HCT116 (cell line): ENCODE data around the gene PPP1R12C.

Source experiments
- EGR1 ChIP-seq: IDR thresholded peaks from 2 replicates; pipeline ENCODE4 v1.6.1; 2012; ENCODE audit warnings: low read depth
- POLR2A ChIP-seq: IDR thresholded peaks from 2 replicates; pipeline ENCODE4 v1.7.0; 2011; ENCODE audit warnings: borderline replicate concordance; ENCODE audit not compliant: insufficient read depth, insufficient read length; ENCODE audit errors: extremely low read depth
- POLR2AphosphoS5 ChIP-seq: IDR thresholded peaks from 2 replicates; pipeline ENCODE4 v1.6.1; 2011; ENCODE audit warnings: mild to moderate bottlenecking, low read depth, low read length, moderate library complexity
- SRF ChIP-seq: IDR thresholded peaks from 2 replicates; pipeline ENCODE4 v1.6.1; 2012; ENCODE audit warnings: low read depth
- TCF7L2 ChIP-seq: IDR thresholded peaks from 2 replicates; pipeline ENCODE4 v1.7.0; 2011; ENCODE audit warnings: borderline replicate concordance, inconsistent platforms; ENCODE audit not compliant: insufficient read depth, insufficient read length; ENCODE audit errors: extremely low read depth
- ZFX ChIP-seq: fragments of 450-650 bp; IDR thresholded peaks from 2 replicates; pipeline ENCODE4 v1.6.1; 2017
- TF ChIP-seq, protein P1 (sequence below), 3 experiments: fragments of 200-600 bp in 1 of 3; sonication (generic) in 1 of 3; IDR thresholded peaks in 2 of 3; conservative IDR thresholded peaks in 1 of 3; 2 replicates each; pipeline ENCODE4 v1.5.1; 2012 to 2017; ENCODE audit warnings: low read depth in 2 of 3, low read length in 2 of 3, antibody characterized with exemption in 1 of 3, borderline replicate concordance in 1 of 3, control low read depth in 1 of 3, mild to moderate bottlenecking in 1 of 3, mixed read lengths in 1 of 3, mixed run types in 1 of 3, moderate library complexity in 1 of 3; ENCODE audit not compliant: insufficient read depth in 1 of 3
- TF ChIP-seq, protein P2 (sequence below): IDR thresholded peaks from 2 replicates; pipeline ENCODE4 v1.6.1; 2012; ENCODE audit warnings: low read depth

DNA sequence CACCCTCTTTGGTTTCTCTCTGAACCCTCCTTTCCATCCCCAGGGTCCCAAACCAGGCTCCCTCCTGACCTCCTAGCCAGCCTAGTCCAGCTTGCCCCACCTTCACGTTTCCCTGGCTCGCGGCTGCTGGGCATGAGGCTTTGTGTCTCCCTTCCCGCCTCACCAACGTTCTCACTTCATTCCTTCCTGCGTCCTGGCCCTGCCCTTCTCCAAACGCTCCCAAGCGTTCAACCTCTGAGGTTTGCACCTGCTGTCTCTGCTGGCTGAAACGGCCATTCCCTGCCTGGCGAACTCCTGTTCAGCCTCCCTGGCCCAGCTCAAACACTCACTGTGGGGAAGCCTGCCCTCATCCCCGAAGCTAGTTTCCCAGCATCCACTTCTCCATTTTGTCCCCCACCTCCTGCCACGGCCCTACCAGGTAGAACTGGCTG, 29.4 kb downstream of the PPP1R12C start:
- TF ChIP-seq, protein P1, sequence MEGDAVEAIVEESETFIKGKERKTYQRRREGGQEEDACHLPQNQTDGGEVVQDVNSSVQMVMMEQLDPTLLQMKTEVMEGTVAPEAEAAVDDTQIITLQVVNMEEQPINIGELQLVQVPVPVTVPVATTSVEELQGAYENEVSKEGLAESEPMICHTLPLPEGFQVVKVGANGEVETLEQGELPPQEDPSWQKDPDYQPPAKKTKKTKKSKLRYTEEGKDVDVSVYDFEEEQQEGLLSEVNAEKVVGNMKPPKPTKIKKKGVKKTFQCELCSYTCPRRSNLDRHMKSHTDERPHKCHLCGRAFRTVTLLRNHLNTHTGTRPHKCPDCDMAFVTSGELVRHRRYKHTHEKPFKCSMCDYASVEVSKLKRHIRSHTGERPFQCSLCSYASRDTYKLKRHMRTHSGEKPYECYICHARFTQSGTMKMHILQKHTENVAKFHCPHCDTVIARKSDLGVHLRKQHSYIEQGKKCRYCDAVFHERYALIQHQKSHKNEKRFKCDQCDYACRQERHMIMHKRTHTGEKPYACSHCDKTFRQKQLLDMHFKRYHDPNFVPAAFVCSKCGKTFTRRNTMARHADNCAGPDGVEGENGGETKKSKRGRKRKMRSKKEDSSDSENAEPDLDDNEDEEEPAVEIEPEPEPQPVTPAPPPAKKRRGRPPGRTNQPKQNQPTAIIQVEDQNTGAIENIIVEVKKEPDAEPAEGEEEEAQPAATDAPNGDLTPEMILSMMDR (IDR thresholded peaks at IDR 0.05 in 2 of 3, conservative IDR thresholded peaks at IDR 0.05 in 1 of 3; ENCODE audit: borderline replicate concordance in 1 of 3, insufficient read depth in 1 of 3, low read depth in 2 of 3, low read length in 2 of 3) = no peak
- TF ChIP-seq TCF7L2 (no peak), POLR2AphosphoS5 (no peak), POLR2A (no peak), EGR1 (no peak), SRF (no peak), ZFX (no peak)
- TF ChIP-seq, protein P2, sequence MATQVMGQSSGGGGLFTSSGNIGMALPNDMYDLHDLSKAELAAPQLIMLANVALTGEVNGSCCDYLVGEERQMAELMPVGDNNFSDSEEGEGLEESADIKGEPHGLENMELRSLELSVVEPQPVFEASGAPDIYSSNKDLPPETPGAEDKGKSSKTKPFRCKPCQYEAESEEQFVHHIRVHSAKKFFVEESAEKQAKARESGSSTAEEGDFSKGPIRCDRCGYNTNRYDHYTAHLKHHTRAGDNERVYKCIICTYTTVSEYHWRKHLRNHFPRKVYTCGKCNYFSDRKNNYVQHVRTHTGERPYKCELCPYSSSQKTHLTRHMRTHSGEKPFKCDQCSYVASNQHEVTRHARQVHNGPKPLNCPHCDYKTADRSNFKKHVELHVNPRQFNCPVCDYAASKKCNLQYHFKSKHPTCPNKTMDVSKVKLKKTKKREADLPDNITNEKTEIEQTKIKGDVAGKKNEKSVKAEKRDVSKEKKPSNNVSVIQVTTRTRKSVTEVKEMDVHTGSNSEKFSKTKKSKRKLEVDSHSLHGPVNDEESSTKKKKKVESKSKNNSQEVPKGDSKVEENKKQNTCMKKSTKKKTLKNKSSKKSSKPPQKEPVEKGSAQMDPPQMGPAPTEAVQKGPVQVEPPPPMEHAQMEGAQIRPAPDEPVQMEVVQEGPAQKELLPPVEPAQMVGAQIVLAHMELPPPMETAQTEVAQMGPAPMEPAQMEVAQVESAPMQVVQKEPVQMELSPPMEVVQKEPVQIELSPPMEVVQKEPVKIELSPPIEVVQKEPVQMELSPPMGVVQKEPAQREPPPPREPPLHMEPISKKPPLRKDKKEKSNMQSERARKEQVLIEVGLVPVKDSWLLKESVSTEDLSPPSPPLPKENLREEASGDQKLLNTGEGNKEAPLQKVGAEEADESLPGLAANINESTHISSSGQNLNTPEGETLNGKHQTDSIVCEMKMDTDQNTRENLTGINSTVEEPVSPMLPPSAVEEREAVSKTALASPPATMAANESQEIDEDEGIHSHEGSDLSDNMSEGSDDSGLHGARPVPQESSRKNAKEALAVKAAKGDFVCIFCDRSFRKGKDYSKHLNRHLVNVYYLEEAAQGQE = no peak
